Stimulated activated CD4-positive, alpha-beta T cell treated with anti-CD3 and anti-CD28 coated beads, Interleukin-4, amount 100 ng/mL, for 48 hours (primary cell): Measurements from ENCODE around the gene RAB44.

Source experiments
- DNase-seq, 2 donors: peaks; one replicate each; pipeline ENCODE4 v3.0.0-alpha.2; 2020; ENCODE audit warnings: low read depth in 2 of 2

RAB44 gene

DNA sequence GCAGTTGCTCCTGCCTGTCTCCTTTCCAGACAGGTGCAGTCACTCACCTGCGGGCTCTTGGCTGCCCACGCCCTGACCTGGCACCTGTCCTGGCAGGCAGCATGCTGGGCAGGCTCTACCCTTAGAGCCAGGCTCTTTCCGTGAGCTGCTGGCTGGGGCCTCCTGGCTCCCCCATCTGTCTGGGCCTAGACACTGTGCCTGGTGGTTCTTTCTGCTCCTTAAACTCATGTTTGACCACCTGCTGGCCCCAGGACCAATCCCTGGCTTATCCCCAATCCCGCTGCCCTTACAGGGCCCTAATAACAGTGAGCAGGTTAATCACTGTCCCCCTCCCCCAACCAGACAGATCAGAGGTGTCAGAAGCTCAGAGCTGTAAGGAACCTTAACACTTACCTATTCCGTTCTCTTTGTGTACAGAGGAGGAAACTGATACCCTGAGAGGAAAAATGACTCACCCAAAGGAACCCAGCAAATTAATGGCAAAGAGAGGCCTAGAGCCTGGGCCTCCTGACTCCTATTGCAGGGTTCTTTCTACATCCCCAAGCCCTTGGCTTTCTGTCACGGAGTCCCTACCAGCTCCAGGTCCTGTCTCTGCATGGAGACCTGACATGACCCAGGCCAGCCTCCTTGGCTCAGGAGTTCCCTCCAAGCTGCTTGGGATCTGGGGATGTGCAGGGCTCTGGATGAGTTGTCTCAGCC is 54.7 kb downstream of the RAB44 start:
- DNase-seq = no peak

- no peak for DNase-seq
Measured at GRCh38 chr6:36752886-36753506, 55.4 kb downstream of the RAB44 start.

GRCh38 chr6:36753671-36754405 is 56.2 kb downstream of the RAB44 start:
- no peak for DNase-seq

- no peak for DNase-seq
Measured at GRCh38 chr6:36754582-36755434, 57.2 kb downstream of the RAB44 start.

- DNase-seq = peak; percentile 46 to 72
Measured at GRCh38 chr6:36755435-36756348, 58.1 kb downstream of the RAB44 start.

DNA sequence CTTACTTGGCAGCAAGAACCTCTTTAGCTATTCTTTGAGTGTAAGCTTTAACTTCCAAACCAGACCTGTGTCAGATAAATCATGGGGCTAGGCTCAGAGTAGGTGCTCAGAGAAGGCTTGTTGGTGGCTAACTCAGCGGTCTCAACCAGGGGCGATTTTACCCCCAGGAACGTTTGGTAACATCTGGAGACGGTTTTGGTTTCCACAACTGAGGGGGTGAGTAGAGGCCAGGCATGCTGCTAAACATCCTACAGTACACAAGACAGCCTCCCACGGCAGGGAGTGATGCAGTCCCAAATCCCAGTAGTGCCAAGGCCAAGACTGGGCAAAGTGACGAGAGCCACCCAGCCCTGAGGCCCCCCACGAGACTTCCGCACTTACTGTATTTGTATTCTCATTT is 59.2 kb downstream of the RAB44 start:
- DNase-seq = no peak

- DNase-seq = peak in 1 of 2 donors; percentile 9
Measured at GRCh38 chr6:36757206-36757605, 59.6 kb downstream of the RAB44 start.

- no peak for DNase-seq
Measured at GRCh38 chr6:36757943-36758508, 60.4 kb downstream of the RAB44 start.

- DNase-seq = no peak
Measured at GRCh38 chr6:36758516-36759147, 61.0 kb downstream of the RAB44 start.

GRCh38 chr6:36759148-36759759 is 61.6 kb downstream of the RAB44 start:
- DNase-seq = peak; percentile 75 to 86

DNA sequence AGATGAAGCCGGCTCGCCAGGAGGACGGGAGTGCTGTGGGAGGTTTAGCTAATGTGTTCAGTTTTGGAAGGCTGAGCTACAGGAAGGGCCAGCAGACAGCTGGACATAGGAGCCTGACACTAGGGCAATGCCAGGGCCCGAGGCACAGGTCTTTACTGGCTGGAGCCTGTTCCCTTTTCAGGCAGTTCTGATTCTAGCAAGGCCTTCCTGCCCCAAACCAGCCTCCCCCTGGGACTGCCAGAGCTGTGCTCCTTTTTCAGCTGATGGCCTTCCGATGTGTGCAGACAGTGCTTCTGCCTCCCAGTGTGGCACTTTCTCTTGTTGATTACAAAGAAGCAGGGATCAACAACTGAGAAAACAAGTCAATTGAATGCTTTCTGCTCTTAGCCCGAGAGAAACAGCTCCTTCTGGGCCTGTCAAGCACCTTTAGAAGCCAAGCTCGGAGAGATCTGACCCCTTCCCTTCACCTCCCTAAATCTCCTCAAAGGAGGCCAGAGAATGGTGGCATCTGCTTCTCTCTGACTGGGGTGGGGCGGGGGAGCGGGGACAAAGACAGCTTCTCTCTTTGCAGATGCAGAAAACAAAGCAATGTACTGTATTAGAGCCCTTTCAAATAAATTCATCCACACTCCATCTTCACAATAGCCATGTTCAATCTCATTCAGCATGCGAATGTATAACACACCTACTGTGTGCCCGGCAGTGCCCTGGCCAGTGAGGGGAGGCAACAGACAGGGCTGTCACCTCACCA is 63.2 kb downstream of the RAB44 start:
- DNase-seq = no peak

- DNase-seq = no peak
Measured at GRCh38 chr6:36762123-36762522, 64.5 kb downstream of the RAB44 start.

DNA sequence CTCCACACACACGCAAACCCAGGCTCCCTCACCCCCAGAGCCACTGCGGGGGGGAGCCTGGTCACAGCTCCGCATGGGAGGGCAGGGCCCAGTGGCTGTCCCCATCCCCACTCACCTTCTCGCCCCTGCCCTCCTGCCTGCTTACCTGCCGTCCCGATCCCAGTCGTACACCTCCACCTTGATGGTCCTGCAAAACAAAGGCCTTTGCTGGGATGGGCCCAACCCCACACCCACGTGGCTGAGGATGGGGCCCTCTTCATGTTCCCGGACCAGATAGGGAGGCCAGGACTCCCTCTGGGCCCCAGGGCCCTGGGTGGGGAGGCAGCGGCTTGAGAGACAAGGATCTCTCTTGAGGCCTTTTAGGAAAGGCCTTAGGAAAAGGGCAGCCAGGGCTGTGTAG is 67.6 kb downstream of the RAB44 start:
- DNase-seq = no peak

- DNase-seq = peak; percentile 79 to 80
Measured at GRCh38 chr6:36765594-36766398, 68.2 kb downstream of the RAB44 start.

DNA sequence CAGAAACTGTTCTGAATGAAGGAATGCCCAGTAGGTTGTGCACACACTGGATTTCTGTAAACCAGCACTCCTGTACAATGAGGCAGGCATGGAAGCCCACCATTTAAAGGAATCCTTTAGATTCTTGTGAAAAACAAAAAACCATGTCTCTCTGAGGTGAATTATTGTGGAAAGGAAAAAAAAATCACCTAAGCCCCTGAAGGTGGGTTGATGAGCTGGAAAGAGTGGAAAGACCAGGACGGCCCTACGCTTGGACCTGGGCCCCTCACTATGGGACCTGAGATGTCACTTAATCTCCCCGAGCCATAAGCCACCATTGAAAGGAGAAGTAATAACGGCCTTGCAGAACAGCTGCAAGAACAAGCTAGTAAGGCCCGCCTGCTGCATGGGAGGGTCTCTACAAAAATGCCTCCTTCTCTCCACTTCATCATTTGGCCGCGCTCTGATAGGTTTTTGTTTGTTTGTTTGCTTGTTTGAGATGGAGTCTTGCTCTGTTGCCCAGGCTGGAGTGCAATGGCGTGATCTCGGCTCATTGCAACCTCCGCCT is 68.8 kb downstream of the RAB44 start:
- DNase-seq = no peak

- no peak for DNase-seq
Measured at GRCh38 chr6:36769183-36769675, 71.6 kb downstream of the RAB44 start.

- DNase-seq = peak in 1 of 2 donors; percentile 15
Measured at GRCh38 chr6:36769676-36770499, 72.3 kb downstream of the RAB44 start.
